ENCODE measurements around the gene RSPO4. TPM values are rescaled to one million over a fixed set of nuclear protein-coding genes. Genes with fewer than 3 reads are reported as not detected.
"Not testable (repeated sequence)": the region's sequence is repeated elsewhere in the genome, so short reads cannot be mapped to it uniquely, and the experiment has no call there.

RSPO4 gene
- total and polyA plus RNA-seq, 9 of the 15 experiments (the other 6 are each of a cell fraction or from before 2014, with no cell fraction given) = 0.04 to 0.34 TPM; not detected in 7

DNA sequence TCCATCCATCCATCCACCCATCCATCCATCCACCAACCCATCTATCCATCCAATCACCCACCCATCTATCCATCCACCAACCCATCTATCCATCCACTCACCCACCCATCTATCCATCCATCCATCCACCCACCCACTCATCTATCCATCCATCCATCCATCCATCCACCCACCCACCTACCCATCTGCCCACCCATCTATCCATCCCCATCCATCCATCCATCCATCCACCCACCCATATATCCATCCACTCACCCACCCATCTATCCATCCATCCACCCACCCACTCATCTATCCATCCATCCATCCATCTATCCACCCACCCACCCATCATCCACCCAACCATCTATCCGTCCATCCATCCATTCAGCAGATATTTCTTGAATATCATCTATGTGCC lies 17.1 kb downstream of the RSPO4 start:
- H3K9me1 ChIP-seq (ENCODE audit: control insufficient read depth, insufficient read depth, low read length); FAIRE-seq; H4K20me1 ChIP-seq (replicated peaks; ENCODE audit: control insufficient read depth, insufficient read depth, low read length); DNase-seq (ENCODE audit: extremely low read depth in 1 of 4, low spot score in 3 of 4); H2AFZ ChIP-seq (ENCODE audit: low read depth, low read length); H3K4me1 ChIP-seq (replicated peaks in 1 of 2; ENCODE audit: control insufficient read depth in 2 of 2, insufficient read depth in 2 of 2, low read length in 2 of 2); H3K36me3 ChIP-seq (ENCODE audit: control insufficient read depth, insufficient read depth, low read length); intact Hi-C loops (cut with micrococcal nuclease); H3K27ac ChIP-seq (ENCODE audit: extremely low read depth, low read depth, low read length); BruUV-seq (replicated peaks); ATAC-seq; H3K4me2 ChIP-seq (ENCODE audit: insufficient read depth, low read length); CTCF ChIA-PET (ENCODE audit: low intra/inter-chr PET ratio); H3K9ac ChIP-seq (ENCODE audit: insufficient read depth in 1 of 2, low read depth in 2 of 2, low read length in 2 of 2); POLR2A ChIA-PET; in situ Hi-C loops (cut with MboI); H3K79me2 ChIP-seq (ENCODE audit: control insufficient read depth, insufficient read depth, low read length); H3K4me3 ChIP-seq; H3K9me3 ChIP-seq (replicated peaks; ENCODE audit: control insufficient read depth, insufficient read depth, low read depth, low read length): not testable (repeated sequence)
- H3K27me3 ChIP-seq (ENCODE audit: control insufficient read depth in 2 of 2, insufficient read depth in 2 of 2, low read length in 2 of 2) = peaks cover 0 to 36% of the 10 kb centered on the region in 2 experiments; a peak in 3 of 5 replicates
- WGBS (ENCODE audit: insufficient coverage, low coverage, missing lambda C conversion rate) = 0% methylated on average over 1 of the region's 1 CpG

DNA sequence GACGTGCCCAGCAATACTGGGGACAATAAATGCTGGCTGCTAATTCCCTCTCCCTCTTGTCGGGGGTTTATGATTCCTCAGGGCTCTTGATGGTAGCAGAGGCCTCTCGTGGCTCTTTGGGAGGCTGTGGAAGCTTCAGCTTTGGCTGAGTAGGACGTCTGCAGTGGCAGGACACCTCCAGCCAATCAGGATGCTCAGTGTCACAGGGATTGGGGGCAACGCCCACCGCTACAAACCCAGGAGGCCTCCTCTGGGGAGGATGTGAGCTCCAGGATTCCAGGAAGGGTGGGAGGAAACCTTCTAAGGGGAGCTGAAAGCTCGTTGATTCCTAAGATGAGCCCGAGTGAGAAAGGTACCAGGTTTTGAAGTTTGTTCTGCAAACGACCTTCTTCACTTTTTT lies 19.4 kb downstream of the RSPO4 start:
- BruUV-seq (replicated peaks) = no TSS peak
- TF ChIP-seq CC2D1A (IDR thresholded peaks at IDR 0.05) (no peak), TBP (optimal IDR thresholded peaks at IDR 0.05; ENCODE audit: low read depth, low read length) (no peak), ARHGAP35 (IDR thresholded peaks at IDR 0.05; ENCODE audit: partially characterized antibody) (no peak), SMAD1 (IDR thresholded peaks at IDR 0.05; ENCODE audit: low read depth, low read length, partially characterized antibody) (no peak), PHTF2 (CRISPR knock-in tag; IDR thresholded peaks at IDR 0.05) (no peak), KLF16 (IDR thresholded peaks at IDR 0.05) (no peak), ZNF316 (IDR thresholded peaks at IDR 0.05) (no peak), BRF2 (IDR thresholded peaks at IDR 0.05; ENCODE audit: borderline replicate concordance, insufficient read depth, insufficient read length) (no peak), SREBF1 (IDR thresholded peaks at IDR 0.05; ENCODE audit: borderline replicate concordance, low read depth, low read length) (no peak), PURB (CRISPR knock-in tag; IDR thresholded peaks at IDR 0.05; ENCODE audit: low read depth) (no peak), CREM (IDR thresholded peaks at IDR 0.05; ENCODE audit: low read depth) (no peak), SRSF3 (IDR thresholded peaks at IDR 0.05; ENCODE audit: insufficient read depth, low read length) (no peak)
- TF ChIP-seq, protein P1, sequence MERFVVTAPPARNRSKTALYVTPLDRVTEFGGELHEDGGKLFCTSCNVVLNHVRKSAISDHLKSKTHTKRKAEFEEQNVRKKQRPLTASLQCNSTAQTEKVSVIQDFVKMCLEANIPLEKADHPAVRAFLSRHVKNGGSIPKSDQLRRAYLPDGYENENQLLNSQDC (CRISPR knock-in tag; IDR thresholded peaks at IDR 0.05) = no peak
- TF ChIP-seq, protein P2, sequence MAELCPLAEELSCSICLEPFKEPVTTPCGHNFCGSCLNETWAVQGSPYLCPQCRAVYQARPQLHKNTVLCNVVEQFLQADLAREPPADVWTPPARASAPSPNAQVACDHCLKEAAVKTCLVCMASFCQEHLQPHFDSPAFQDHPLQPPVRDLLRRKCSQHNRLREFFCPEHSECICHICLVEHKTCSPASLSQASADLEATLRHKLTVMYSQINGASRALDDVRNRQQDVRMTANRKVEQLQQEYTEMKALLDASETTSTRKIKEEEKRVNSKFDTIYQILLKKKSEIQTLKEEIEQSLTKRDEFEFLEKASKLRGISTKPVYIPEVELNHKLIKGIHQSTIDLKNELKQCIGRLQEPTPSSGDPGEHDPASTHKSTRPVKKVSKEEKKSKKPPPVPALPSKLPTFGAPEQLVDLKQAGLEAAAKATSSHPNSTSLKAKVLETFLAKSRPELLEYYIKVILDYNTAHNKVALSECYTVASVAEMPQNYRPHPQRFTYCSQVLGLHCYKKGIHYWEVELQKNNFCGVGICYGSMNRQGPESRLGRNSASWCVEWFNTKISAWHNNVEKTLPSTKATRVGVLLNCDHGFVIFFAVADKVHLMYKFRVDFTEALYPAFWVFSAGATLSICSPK (IDR thresholded peaks at IDR 0.05; ENCODE audit: borderline replicate concordance) = no peak

More for the DNA sequence above, 19.4 kb downstream of the RSPO4 start:
- no peaks in the 10 kb centered on the region for H3K9me3 ChIP-seq (replicated peaks; ENCODE audit: control insufficient read depth, insufficient read depth, low read depth, low read length)
- in situ Hi-C loops (cut with MboI) (no loop called here), intact Hi-C loops (cut with micrococcal nuclease) (no loop called here)
- FAIRE-seq (no peak), DNase-seq (ENCODE audit: extremely low read depth in 1 of 4, low spot score in 3 of 4) (peak in 2 of 4 experiments; percentile 18 to 21), ATAC-seq (no peak)
- ChIA-PET POLR2A (interaction anchor here (0.7 to 1.1 kb wide), 2 partner anchors 17 to 28 kb away, joined by 3 read pairs; no protein-coding TSS in a partner anchor), CTCF (ENCODE audit: low intra/inter-chr PET ratio) (no interaction called here)
- H4K20me1 ChIP-seq (replicated peaks; ENCODE audit: control insufficient read depth, insufficient read depth, low read length) = no peaks in the 10 kb centered on the region
- no peak overlapping the region for H3K9ac ChIP-seq (ENCODE audit: insufficient read depth in 1 of 2, low read depth in 2 of 2, low read length in 2 of 2)
- H3K4me1 ChIP-seq (replicated peaks in 1 of 2; ENCODE audit: control insufficient read depth in 2 of 2, insufficient read depth in 2 of 2, low read length in 2 of 2) = no peaks in the 10 kb centered on the region
- peaks cover 4 to 38% of the 10 kb centered on the region in 2 experiments; a peak in 3 of 5 replicates for H3K27me3 ChIP-seq (ENCODE audit: control insufficient read depth in 2 of 2, insufficient read depth in 2 of 2, low read length in 2 of 2)
- H3K4me2 ChIP-seq (ENCODE audit: insufficient read depth, low read length) = no peak overlapping the region
- no peaks in the 10 kb centered on the region for H3K79me2 ChIP-seq (ENCODE audit: control insufficient read depth, insufficient read depth, low read length)
- no peak overlapping the region for H2AFZ ChIP-seq (ENCODE audit: low read depth, low read length)
- H3K9me1 ChIP-seq (ENCODE audit: control insufficient read depth, insufficient read depth, low read length) = no peaks in the 10 kb centered on the region
- no peaks in the 10 kb centered on the region for H3K36me3 ChIP-seq (ENCODE audit: control insufficient read depth, insufficient read depth, low read length)
- 0% methylated on average over 8 of the region's 9 CpGs for WGBS (ENCODE audit: insufficient coverage, low coverage, missing lambda C conversion rate)
- H3K4me3 ChIP-seq = no peak overlapping the region
- H3K27ac ChIP-seq (ENCODE audit: extremely low read depth, low read depth, low read length) = no peak overlapping the region
